Measurements from ENCODE around the gene NKD2.

NKD2 gene

GRCh38 chr5:1050423-1051365, 42.1 kb downstream of the NKD2 start:
- H3K4me3 ChIP-seq (ENCODE audit: control insufficient read depth, low read depth, low read length), result no peak overlapping the region
- DNase-seq (ENCODE audit: low read depth), result no peak
- TF ChIP-seq CTCF (conservative IDR thresholded peaks at IDR 0.05; ENCODE audit: control insufficient read depth, insufficient read depth, low read depth, low read length), result no peak

- DNase-seq (ENCODE audit: low read depth), result no peak
- no peak overlapping the region for H3K4me3 ChIP-seq (ENCODE audit: control insufficient read depth, low read depth, low read length)
- TF ChIP-seq CTCF (conservative IDR thresholded peaks at IDR 0.05; ENCODE audit: control insufficient read depth, insufficient read depth, low read depth, low read length), result no peak
Measured at GRCh38 chr5:1051366-1051720, 42.7 kb downstream of the NKD2 start.

GRCh38 chr5:1052076-1052475, 43.5 kb downstream of the NKD2 start:
- no peak for DNase-seq (ENCODE audit: low read depth)
- H3K4me3 ChIP-seq (ENCODE audit: control insufficient read depth, low read depth, low read length), result no peak overlapping the region
- no peak for TF ChIP-seq CTCF (conservative IDR thresholded peaks at IDR 0.05; ENCODE audit: control insufficient read depth, insufficient read depth, low read depth, low read length)

- no peak for TF ChIP-seq CTCF (conservative IDR thresholded peaks at IDR 0.05; ENCODE audit: control insufficient read depth, insufficient read depth, low read depth, low read length)
- H3K4me3 ChIP-seq (ENCODE audit: control insufficient read depth, low read depth, low read length), result no peak overlapping the region
- DNase-seq (ENCODE audit: low read depth), result no peak
Measured at GRCh38 chr5:1052641-1053390, 44.2 kb downstream of the NKD2 start.

GRCh38 chr5:1053391-1054017, 44.9 kb downstream of the NKD2 start:
- no peak for TF ChIP-seq CTCF (conservative IDR thresholded peaks at IDR 0.05; ENCODE audit: control insufficient read depth, insufficient read depth, low read depth, low read length)
- H3K4me3 ChIP-seq (ENCODE audit: control insufficient read depth, low read depth, low read length), result no peak overlapping the region

GRCh38 chr5:1054018-1054798, 45.6 kb downstream of the NKD2 start:
- no peak for DNase-seq (ENCODE audit: low read depth)
- H3K4me3 ChIP-seq (ENCODE audit: control insufficient read depth, low read depth, low read length), result no peak overlapping the region
- no peak for TF ChIP-seq CTCF (conservative IDR thresholded peaks at IDR 0.05; ENCODE audit: control insufficient read depth, insufficient read depth, low read depth, low read length)

More at GRCh38 chr5:1053391-1054017, 44.9 kb downstream of the NKD2 start:
- peak; percentile 72 for DNase-seq (ENCODE audit: low read depth)
